LNCaP clone FGC (cell line): ENCODE results near the gene THSD1.
"Not testable (repeated sequence)": the region's sequence is repeated elsewhere in the genome, so short reads cannot be mapped to it uniquely, and the experiment has no call there.

ENCODE experiments used
- DNase-seq: peaks from one replicate; pipeline ENCODE4 v3.0.0-alpha.2; 2011; ENCODE audit warnings: low read depth
- H3K4me3 ChIP-seq: 2 replicates; pipeline ENCODE4 v1.5.1; 2011; ENCODE audit warnings: mild to moderate bottlenecking, low read depth, low read length, control low read depth
- CTCF ChIP-seq: IDR thresholded peaks from 2 replicates; pipeline ENCODE4 v1.5.1; 2012; ENCODE audit warnings: mild to moderate bottlenecking; ENCODE audit not compliant: control insufficient read depth, insufficient read depth; ENCODE audit errors: extremely low read depth

Gene THSD1

DNA sequence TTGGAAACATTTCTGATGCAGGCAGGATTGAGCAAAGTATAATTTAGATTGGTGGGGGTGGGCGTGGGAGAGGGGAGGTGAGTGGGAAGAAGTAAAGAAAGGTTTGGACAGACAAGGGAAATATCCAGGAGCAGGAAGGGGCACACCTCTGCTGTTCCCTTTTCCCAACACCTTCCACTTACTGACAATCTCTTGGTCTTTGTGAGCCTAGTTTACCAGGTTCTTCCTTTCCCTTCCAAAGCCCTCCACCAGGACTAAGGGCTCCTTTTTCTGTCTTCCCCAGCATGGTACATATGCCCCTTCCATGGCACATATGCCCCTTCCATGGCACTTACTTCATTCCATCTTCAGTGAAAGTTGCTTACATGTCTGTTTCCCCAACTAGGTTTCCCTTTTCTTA, 6.2 kb upstream of the THSD1 start:
- H3K4me3 ChIP-seq, result no peak overlapping the region
- no peak for DNase-seq
- no peak for TF ChIP-seq CTCF

- TF ChIP-seq CTCF, result no peak
- no peak for DNase-seq
These were observed 5.7 kb upstream of the THSD1 start for GRCh38 chr13:52411629-52412028.

DNA sequence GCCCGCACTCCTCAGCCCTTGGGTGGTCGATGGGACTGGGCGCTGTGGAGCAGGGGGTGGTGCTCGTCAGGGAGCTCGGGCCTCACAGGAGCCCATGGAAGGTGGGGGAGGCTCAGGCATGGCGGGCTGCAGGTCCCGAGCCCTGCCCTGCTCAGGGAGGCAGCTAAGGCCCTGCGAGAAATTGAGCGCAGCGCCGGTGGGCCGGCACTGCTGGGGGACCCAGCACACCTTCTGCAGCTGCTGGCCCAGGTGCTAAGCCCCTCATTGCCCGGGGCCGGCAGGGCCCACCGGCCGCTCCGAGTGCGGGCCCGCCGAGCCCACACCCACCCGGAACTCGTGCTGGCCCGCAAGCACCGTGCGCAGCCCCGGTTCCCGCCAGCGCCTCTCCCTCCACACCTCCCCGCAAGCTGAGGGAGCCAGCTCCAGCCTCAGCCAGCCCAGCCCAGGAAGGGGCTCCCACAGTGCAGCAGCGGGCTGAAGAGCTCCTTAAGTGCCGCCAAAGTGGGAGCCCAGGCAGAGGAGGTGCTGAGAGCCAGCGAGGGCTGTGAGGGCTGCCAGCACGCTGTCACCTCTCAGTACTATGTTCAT, 2.2 kb upstream of the THSD1 start:
- not testable (repeated sequence) for H3K4me3 ChIP-seq, DNase-seq

More at GRCh38 chr13:52411629-52412028, 5.7 kb upstream of the THSD1 start:
- H3K4me3 ChIP-seq, result no peak overlapping the region

- DNase-seq, result not testable (repeated sequence)
These were observed 1.5 kb upstream of the THSD1 start for GRCh38 chr13:52407436-52407835.

DNA sequence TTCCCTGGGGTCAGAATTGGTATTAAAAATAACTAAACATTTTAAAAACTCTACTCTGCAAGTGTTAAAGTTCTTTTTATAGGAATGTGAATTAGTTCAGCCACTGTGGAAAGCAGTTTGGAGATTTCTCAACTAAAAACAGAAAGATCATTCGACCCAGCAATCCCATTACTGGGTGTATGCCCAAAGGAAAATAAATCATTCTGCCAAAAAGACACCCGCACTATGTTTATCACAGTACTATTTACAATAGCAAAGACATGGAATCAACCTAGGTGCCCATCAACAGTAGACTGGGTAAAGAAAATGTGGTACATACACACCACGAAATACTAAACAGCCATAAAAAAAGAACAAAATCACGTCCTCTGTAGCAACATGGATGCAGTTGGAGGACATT, 657 bp upstream of the THSD1 start:
- no peak overlapping the region for H3K4me3 ChIP-seq
- TF ChIP-seq CTCF, result no peak
- DNase-seq, result no peak

More at GRCh38 chr13:52407436-52407835, 1.5 kb upstream of the THSD1 start:
- H3K4me3 ChIP-seq, result not testable (repeated sequence)

DNA sequence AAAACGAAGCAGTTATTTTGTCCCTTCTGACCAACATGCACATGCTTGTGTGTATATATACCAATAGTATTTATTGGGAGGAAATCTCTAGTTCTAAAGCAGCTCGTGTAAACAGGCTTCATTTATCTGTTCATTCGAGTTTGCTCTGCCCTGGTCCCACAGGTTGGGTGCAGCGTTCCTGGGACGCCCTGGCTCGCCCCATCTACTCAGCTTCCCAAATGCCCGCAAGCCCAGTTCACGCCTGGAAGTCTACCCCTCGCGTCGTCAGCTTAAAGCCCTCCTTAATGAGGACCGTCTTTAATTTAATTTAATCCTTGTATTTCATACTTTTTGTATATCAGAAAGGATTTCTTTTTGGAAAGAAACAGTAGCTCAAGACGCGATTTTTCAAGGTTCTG, 604 bp downstream of the THSD1 start:
- no peak for TF ChIP-seq CTCF
- no peak for DNase-seq
- no peak overlapping the region for H3K4me3 ChIP-seq

GRCh38 chr13:52399708-52400107, 6.3 kb downstream of the THSD1 start:
- TF ChIP-seq CTCF, result peak; percentile 30
- H3K4me3 ChIP-seq, result no peak overlapping the region
- no peak for DNase-seq

GRCh38 chr13:52399046-52399445, 6.9 kb downstream of the THSD1 start:
- H3K4me3 ChIP-seq, result no peak overlapping the region
- no peak for DNase-seq
- no peak for TF ChIP-seq CTCF
